Trophoblast cell (in vitro differentiated cells and primary cell): ENCODE results near the gene ARHGAP42.

Source experiments
- DNase-seq, 2 donors: peaks; one replicate each; pipeline ENCODE4 v3.0.0-alpha.2; 2016
- H2AFZ ChIP-seq: 2 replicates; pipeline ENCODE4 v1.6.1; 2013; ENCODE audit warnings: low read length, moderate library complexity, mild to moderate bottlenecking; ENCODE audit not compliant: insufficient read depth, poor library complexity
- H2AK5ac ChIP-seq: 2 replicates; pipeline ENCODE4 v1.6.1; 2013; ENCODE audit warnings: mild to moderate bottlenecking, low read length
- H2BK120ac ChIP-seq: 2 replicates; pipeline ENCODE4 v1.6.1; 2013; ENCODE audit warnings: low read length, mild to moderate bottlenecking, moderate library complexity; ENCODE audit not compliant: insufficient read depth, poor library complexity
- H2BK12ac ChIP-seq: 2 replicates; pipeline ENCODE4 v1.6.1; 2013; ENCODE audit warnings: mild to moderate bottlenecking, low read length, moderate library complexity
- H2BK5ac ChIP-seq: 2 replicates; pipeline ENCODE4 v1.6.1; 2013; ENCODE audit warnings: low read length, low read depth, moderate library complexity, mild to moderate bottlenecking; ENCODE audit not compliant: poor library complexity
- H3K14ac ChIP-seq: 2 replicates; pipeline ENCODE4 v1.6.1; 2013; ENCODE audit warnings: mild to moderate bottlenecking, low read length
- H3K18ac ChIP-seq: 2 replicates; pipeline ENCODE4 v1.6.1; 2013; ENCODE audit warnings: mild to moderate bottlenecking, low read length
- H3K23ac ChIP-seq: 2 replicates; pipeline ENCODE4 v1.6.1; 2013; ENCODE audit warnings: low read length
- H3K27ac ChIP-seq: 2 replicates; pipeline ENCODE4 v1.5.1; 2013; ENCODE audit warnings: low read depth, mild to moderate bottlenecking, inconsistent platforms, low read length, moderate library complexity
- H3K27me3 ChIP-seq: 2 replicates; pipeline ENCODE4 v1.6.1; 2013; ENCODE audit warnings: inconsistent platforms, mild to moderate bottlenecking, low read length, moderate library complexity; ENCODE audit not compliant: insufficient read depth
- H3K36me3 ChIP-seq, 2 experiments: 1 replicate in 1 of 2; 2 replicates in 1 of 2; pipeline ENCODE4 v1.6.1; 2013; ENCODE audit warnings: low read length in 2 of 2, mild to moderate bottlenecking in 2 of 2, moderate library complexity in 1 of 2; ENCODE audit not compliant: insufficient read depth in 2 of 2, control insufficient read depth in 1 of 2
- H3K4ac ChIP-seq: 2 replicates; pipeline ENCODE4 v1.6.1; 2013; ENCODE audit warnings: low read depth, mild to moderate bottlenecking, low read length, moderate library complexity
- H3K4me1 ChIP-seq, 2 experiments: 1 replicate in 1 of 2; 2 replicates in 1 of 2; pipeline ENCODE4 v1.6.1; 2013; ENCODE audit warnings: low read length in 2 of 2, mild to moderate bottlenecking in 2 of 2, moderate library complexity in 1 of 2; ENCODE audit not compliant: insufficient read depth in 2 of 2, control insufficient read depth in 1 of 2
- H3K4me2 ChIP-seq: 2 replicates; pipeline ENCODE4 v1.6.1; 2013; ENCODE audit warnings: inconsistent platforms, mild to moderate bottlenecking, low read length, moderate library complexity
- H3K4me3 ChIP-seq: 2 replicates; pipeline ENCODE4 v1.5.1; 2013; ENCODE audit warnings: mild to moderate bottlenecking, low read depth, low read length, inconsistent platforms
- H3K79me1 ChIP-seq: one replicate; pipeline ENCODE4 v1.6.1; 2013; ENCODE audit warnings: low read length
- H3K79me2 ChIP-seq: 2 replicates; pipeline ENCODE4 v1.6.1; 2013; ENCODE audit warnings: low read length, mild to moderate bottlenecking; ENCODE audit not compliant: control insufficient read depth, insufficient read depth, poor library complexity
- H3K9ac ChIP-seq: 2 replicates; pipeline ENCODE4 v1.6.1; 2013; ENCODE audit warnings: mild to moderate bottlenecking, low read length
- H3K9me3 ChIP-seq: 2 replicates; pipeline ENCODE4 v1.6.1; 2013; ENCODE audit warnings: low read depth, mild to moderate bottlenecking, control low read depth, inconsistent platforms, low read length; ENCODE audit not compliant: insufficient read depth
- H4K12ac ChIP-seq: 2 replicates; pipeline ENCODE4 v1.6.1; 2013; ENCODE audit warnings: low read depth, mild to moderate bottlenecking, low read length, moderate library complexity
- H4K8ac ChIP-seq: 2 replicates; pipeline ENCODE4 v1.6.1; 2013; ENCODE audit warnings: low read depth, mild to moderate bottlenecking, low read length, moderate library complexity
- H4K91ac ChIP-seq: one replicate; pipeline ENCODE4 v1.6.1; 2013; ENCODE audit warnings: low read depth, mild to moderate bottlenecking, low read length, moderate library complexity
- WGBS: extraction: QIAGEN DNeasy Blood & Tissue Kit; methylation state at CpG from one replicate; pipeline ENCODE4 v1.1.7; 2013; ENCODE audit warnings: missing lambda C conversion rate; ENCODE audit not compliant: insufficient read length, insufficient coverage; ENCODE audit errors: extremely low coverage; 5-methylcytosine and 5-hydroxymethylcytosine counted together

The ARHGAP42 gene

GRCh38 chr11:100970283-100971164 lies 283.4 kb downstream of the ARHGAP42 start:
- Histone ChIP-seq H3K27me3 (no peaks in the 10 kb centered on the region), H2AK5ac (no peak overlapping the region), H3K18ac (no peak overlapping the region), H3K36me3 (peaks cover 3 to 4% of the 10 kb centered on the region in 2 experiments), H3K9me3 (no peaks in the 10 kb centered on the region), H2BK5ac (no peak overlapping the region), H2BK12ac (no peak overlapping the region), H3K27ac (no peak overlapping the region), H4K8ac (no peak overlapping the region), H3K4me3 (no peak overlapping the region), H2AFZ (no peak overlapping the region), H3K4me2 (no peak overlapping the region), H2BK120ac (no peak overlapping the region), H4K12ac (no peak overlapping the region), H4K91ac (no peak overlapping the region), H3K9ac (no peak overlapping the region), H3K4ac (no peak overlapping the region), H3K23ac (no peak overlapping the region), H3K79me1 (no peaks in the 10 kb centered on the region), H3K4me1 (no peaks in the 10 kb centered on the region), H3K79me2 (no peaks in the 10 kb centered on the region), H3K14ac (no peak overlapping the region)
- WGBS, result no CpG with 5 or more reads among the region's 4 CpGs
- DNase-seq, result no peak

- no peak overlapping the region for H2BK120ac ChIP-seq
- no peaks in the 10 kb centered on the region for H3K9me3 ChIP-seq
- H3K79me2 ChIP-seq, result no peaks in the 10 kb centered on the region
- peaks cover 3 to 13% of the 10 kb centered on the region in 2 experiments for H3K36me3 ChIP-seq
- no peak overlapping the region for H3K27ac ChIP-seq
- no peak overlapping the region for H2BK12ac ChIP-seq
- H3K27me3 ChIP-seq, result no peaks in the 10 kb centered on the region
- WGBS, result no CpG with 5 or more reads among the region's 6 CpGs
- H3K23ac ChIP-seq, result no peak overlapping the region
- H3K9ac ChIP-seq, result no peak overlapping the region
- no peak overlapping the region for H4K91ac ChIP-seq
- H3K79me1 ChIP-seq, result no peaks in the 10 kb centered on the region
- no peak overlapping the region for H4K8ac ChIP-seq
- no peak overlapping the region for H2BK5ac ChIP-seq
- H3K4me2 ChIP-seq, result no peak overlapping the region
- no peak overlapping the region for H2AFZ ChIP-seq
- H3K4ac ChIP-seq, result no peak overlapping the region
- H3K4me1 ChIP-seq, result no peaks in the 10 kb centered on the region
- H3K4me3 ChIP-seq, result no peak overlapping the region
- H3K18ac ChIP-seq, result no peak overlapping the region
- H3K14ac ChIP-seq, result no peak overlapping the region
- H2AK5ac ChIP-seq, result no peak overlapping the region
- no peak for DNase-seq
- no peak overlapping the region for H4K12ac ChIP-seq
Observed at GRCh38 chr11:100972046-100972445, 285.0 kb downstream of the ARHGAP42 start.

DNA sequence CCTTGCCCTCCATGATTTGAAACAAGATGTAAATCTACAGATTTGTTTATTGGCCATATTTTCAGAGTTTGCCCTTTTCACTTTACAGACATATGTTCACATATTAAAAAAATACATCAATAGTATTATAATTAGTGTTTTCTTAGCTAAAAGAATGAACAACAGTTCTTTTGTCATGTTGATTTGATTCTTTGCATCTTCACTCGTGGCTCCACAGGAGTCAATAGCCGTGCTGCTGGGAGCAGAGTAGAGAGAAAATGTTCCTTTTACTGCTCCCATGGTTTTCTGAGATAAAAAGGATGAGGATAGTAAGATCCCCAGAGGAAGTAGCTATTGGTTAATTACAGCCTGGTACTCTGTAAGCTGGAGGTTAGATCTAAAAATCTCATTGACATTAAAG lies 291.4 kb downstream of the ARHGAP42 start:
- Histone ChIP-seq H3K4me2 (no peak overlapping the region), H3K79me1 (no peaks in the 10 kb centered on the region), H2BK5ac (no peak overlapping the region), H2BK120ac (no peak overlapping the region), H2BK12ac (no peak overlapping the region), H3K79me2 (no peaks in the 10 kb centered on the region), H3K18ac (no peak overlapping the region), H3K4me1 (no peaks in the 10 kb centered on the region), H3K36me3 (peaks cover 0 to 13% of the 10 kb centered on the region in 2 experiments), H3K27me3 (no peaks in the 10 kb centered on the region), H2AFZ (no peak overlapping the region), H4K91ac (no peak overlapping the region), H3K4ac (no peak overlapping the region), H3K23ac (no peak overlapping the region), H3K27ac (no peak overlapping the region), H3K9ac (no peak overlapping the region), H3K4me3 (no peak overlapping the region), H2AK5ac (no peak overlapping the region), H4K12ac (no peak overlapping the region), H3K9me3 (no peaks in the 10 kb centered on the region), H3K14ac (no peak overlapping the region), H4K8ac (no peak overlapping the region)
- no CpG with 5 or more reads among the region's 2 CpGs for WGBS
- no peak for DNase-seq

DNA sequence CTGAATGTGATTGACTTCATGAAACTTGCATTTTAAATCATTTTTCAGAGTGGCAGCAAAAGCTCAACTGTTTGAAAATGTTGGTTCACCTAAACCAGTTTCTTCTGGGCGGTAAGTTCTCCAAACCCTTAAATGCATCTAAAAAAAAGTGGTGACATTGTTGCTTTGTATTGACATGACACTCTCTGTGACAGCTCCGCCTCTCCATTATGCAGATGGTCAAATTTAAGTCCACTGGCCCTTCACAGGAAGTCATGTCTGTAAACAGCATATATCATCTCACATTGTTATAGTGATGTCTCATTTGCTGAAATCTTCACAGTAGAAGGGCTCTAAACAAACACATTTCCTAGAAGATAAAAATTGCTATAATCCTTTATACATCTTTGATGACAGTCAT lies 291.9 kb downstream of the ARHGAP42 start:
- no peak overlapping the region for H2BK12ac ChIP-seq
- no peak overlapping the region for H4K8ac ChIP-seq
- H3K36me3 ChIP-seq, result peaks cover 0 to 13% of the 10 kb centered on the region in 2 experiments
- H3K79me2 ChIP-seq, result no peaks in the 10 kb centered on the region
- DNase-seq, result no peak
- no peak overlapping the region for H4K12ac ChIP-seq
- H3K4me3 ChIP-seq, result no peak overlapping the region
- H2AK5ac ChIP-seq, result no peak overlapping the region
- H3K79me1 ChIP-seq, result no peaks in the 10 kb centered on the region
- H2AFZ ChIP-seq, result no peak overlapping the region
- no peaks in the 10 kb centered on the region for H3K9me3 ChIP-seq
- H3K4me2 ChIP-seq, result no peak overlapping the region
- H3K27ac ChIP-seq, result no peak overlapping the region
- no peak overlapping the region for H3K23ac ChIP-seq
- no peak overlapping the region for H3K4ac ChIP-seq
- H3K4me1 ChIP-seq, result no peaks in the 10 kb centered on the region
- WGBS, result no CpG with 5 or more reads among the region's 2 CpGs
- no peak overlapping the region for H3K9ac ChIP-seq
- H4K91ac ChIP-seq, result no peak overlapping the region
- H2BK5ac ChIP-seq, result no peak overlapping the region
- H3K27me3 ChIP-seq, result no peaks in the 10 kb centered on the region
- H3K18ac ChIP-seq, result no peak overlapping the region
- no peak overlapping the region for H2BK120ac ChIP-seq
- H3K14ac ChIP-seq, result no peak overlapping the region
